WTC11 (cell line): Measurements from ENCODE around the gene TTC24. TPM values are rescaled to one million over a fixed set of nuclear protein-coding genes. Genes with fewer than 3 reads are reported as not detected.

ENCODE experiments used
- ATF1 ChIP-seq: sonication (generic); formaldehyde crosslinking; IDR thresholded peaks from 2 replicates; pipeline ENCODE4 v1.8.1; 2023; ENCODE audit warnings: mild to moderate bottlenecking, moderate library complexity, missing genetic modification reagents
- CREB1 ChIP-seq: sonication (generic); formaldehyde crosslinking; IDR thresholded peaks from 2 replicates; pipeline ENCODE4 v1.8.0; 2023; ENCODE audit warnings: mild to moderate bottlenecking, missing genetic modification reagents
- EMX1 ChIP-seq: fragments of 250-450 bp; sonication (Bioruptor Pico); IDR thresholded peaks from 2 replicates; pipeline ENCODE4 v1.8.0; 2021; ENCODE audit warnings: mild to moderate bottlenecking
- FOXJ3 ChIP-seq: sonication (generic); formaldehyde crosslinking; IDR thresholded peaks from 2 replicates; pipeline ENCODE4 v1.9.0; 2021; ENCODE audit warnings: missing genetic modification reagents, mild to moderate bottlenecking, borderline replicate concordance
- GRHL2 ChIP-seq: fragments of 250-450 bp; sonication (Bioruptor Pico); IDR thresholded peaks from 2 replicates; pipeline ENCODE4 v1.8.0; 2022; ENCODE audit warnings: mild to moderate bottlenecking, moderate library complexity; ENCODE audit not compliant: insufficient replicate concordance, severe bottlenecking
- GTF2I ChIP-seq: fragments of 250-450 bp; sonication (Bioruptor Pico); conservative IDR thresholded peaks from 2 replicates; pipeline ENCODE4 v1.4.0; 2021; ENCODE audit warnings: mild to moderate bottlenecking
- HMGA2 ChIP-seq: fragments of 250-450 bp; sonication (Bioruptor Pico); IDR thresholded peaks from 2 replicates; pipeline ENCODE4 v1.4.0; 2021; ENCODE audit warnings: mild to moderate bottlenecking, moderate library complexity
- JAZF1 ChIP-seq: fragments of 250-450 bp; sonication (Bioruptor Pico); IDR thresholded peaks from 2 replicates; pipeline ENCODE4 v1.9.0; 2021; ENCODE audit warnings: moderate library complexity, mild to moderate bottlenecking, inconsistent platforms
- NR2C2 ChIP-seq: sonication (generic); formaldehyde crosslinking; IDR thresholded peaks from 2 replicates; pipeline ENCODE4 v1.8.0; 2022; ENCODE audit warnings: mild to moderate bottlenecking, missing genetic modification reagents
- PRRX2 ChIP-seq: fragments of 250-450 bp; sonication (Bioruptor Pico); IDR thresholded peaks from 2 replicates; pipeline ENCODE4 v1.8.0; 2021; ENCODE audit warnings: mild to moderate bottlenecking
- RELA ChIP-seq: sonication (generic); formaldehyde crosslinking; IDR thresholded peaks from 2 replicates; pipeline ENCODE4 v1.8.1; 2022; ENCODE audit warnings: missing genetic modification reagents, mild to moderate bottlenecking, borderline replicate concordance
- TCF7 ChIP-seq: sonication (generic); formaldehyde crosslinking; IDR thresholded peaks from 2 replicates; pipeline ENCODE4 v1.8.0; 2022; ENCODE audit warnings: mild to moderate bottlenecking, low read depth, missing genetic modification reagents, moderate library complexity
- TP53 ChIP-seq: sonication (generic); formaldehyde crosslinking; IDR thresholded peaks from 2 replicates; pipeline ENCODE4 v1.8.1; 2023; ENCODE audit warnings: mild to moderate bottlenecking, missing genetic modification reagents
- ZNF423 ChIP-seq: fragments of 250-450 bp; sonication (Bioruptor Pico); IDR thresholded peaks from 2 replicates; pipeline ENCODE4 v2.1.2; 2022; ENCODE audit warnings: mild to moderate bottlenecking, moderate library complexity
- total RNA-seq: library from RNA; stranded (reverse); gene quantifications from 3 replicates; pipeline ENCODE4 v1.2.3, GENCODE V29; 2021
- TF ChIP-seq, protein P1 (sequence below): fragments of 250-450 bp; sonication (Bioruptor Pico); conservative IDR thresholded peaks from 2 replicates; pipeline ENCODE4 v1.9.0; 2021; ENCODE audit warnings: mild to moderate bottlenecking
- TF ChIP-seq, protein P2 (sequence below): sonication (generic); formaldehyde crosslinking; IDR thresholded peaks from 2 replicates; pipeline ENCODE4 v1.8.1; 2023; ENCODE audit warnings: mild to moderate bottlenecking, missing genetic modification reagents, moderate library complexity
- TF ChIP-seq, protein P3 (sequence below): sonication (generic); formaldehyde crosslinking; IDR thresholded peaks from 2 replicates; pipeline ENCODE4 v1.8.0; 2023; ENCODE audit warnings: missing genetic modification reagents, mild to moderate bottlenecking, borderline replicate concordance
- TF ChIP-seq, protein P4 (sequence below): sonication (generic); formaldehyde crosslinking; IDR thresholded peaks from 2 replicates; pipeline ENCODE4 v1.8.0; 2022; ENCODE audit warnings: mild to moderate bottlenecking, missing genetic modification reagents
- TF ChIP-seq, protein P5 (sequence below): sonication (generic); formaldehyde crosslinking; IDR thresholded peaks from 2 replicates; pipeline ENCODE4 v1.8.1; 2023; ENCODE audit warnings: mild to moderate bottlenecking, missing genetic modification reagents, borderline replicate concordance
- TF ChIP-seq, protein P6 (sequence below): sonication (generic); formaldehyde crosslinking; conservative IDR thresholded peaks from 2 replicates; pipeline ENCODE4 v1.8.1; 2023; ENCODE audit warnings: mild to moderate bottlenecking, low read depth, missing genetic modification reagents, moderate library complexity
- TF ChIP-seq, protein P7 (sequence below): sonication (generic); formaldehyde crosslinking; IDR thresholded peaks from 2 replicates; pipeline ENCODE4 v1.8.1; 2023; ENCODE audit warnings: mild to moderate bottlenecking, missing genetic modification reagents, moderate library complexity
- TF ChIP-seq, protein P8 (sequence below): fragments of 250-450 bp; sonication (Bioruptor Pico); IDR thresholded peaks from 2 replicates; pipeline ENCODE4 v1.9.0; 2021; ENCODE audit warnings: moderate library complexity, mild to moderate bottlenecking, inconsistent platforms, borderline replicate concordance

TTC24 gene
- total RNA-seq, 1 experiment from 2014 or later, result 0.20 TPM

DNA sequence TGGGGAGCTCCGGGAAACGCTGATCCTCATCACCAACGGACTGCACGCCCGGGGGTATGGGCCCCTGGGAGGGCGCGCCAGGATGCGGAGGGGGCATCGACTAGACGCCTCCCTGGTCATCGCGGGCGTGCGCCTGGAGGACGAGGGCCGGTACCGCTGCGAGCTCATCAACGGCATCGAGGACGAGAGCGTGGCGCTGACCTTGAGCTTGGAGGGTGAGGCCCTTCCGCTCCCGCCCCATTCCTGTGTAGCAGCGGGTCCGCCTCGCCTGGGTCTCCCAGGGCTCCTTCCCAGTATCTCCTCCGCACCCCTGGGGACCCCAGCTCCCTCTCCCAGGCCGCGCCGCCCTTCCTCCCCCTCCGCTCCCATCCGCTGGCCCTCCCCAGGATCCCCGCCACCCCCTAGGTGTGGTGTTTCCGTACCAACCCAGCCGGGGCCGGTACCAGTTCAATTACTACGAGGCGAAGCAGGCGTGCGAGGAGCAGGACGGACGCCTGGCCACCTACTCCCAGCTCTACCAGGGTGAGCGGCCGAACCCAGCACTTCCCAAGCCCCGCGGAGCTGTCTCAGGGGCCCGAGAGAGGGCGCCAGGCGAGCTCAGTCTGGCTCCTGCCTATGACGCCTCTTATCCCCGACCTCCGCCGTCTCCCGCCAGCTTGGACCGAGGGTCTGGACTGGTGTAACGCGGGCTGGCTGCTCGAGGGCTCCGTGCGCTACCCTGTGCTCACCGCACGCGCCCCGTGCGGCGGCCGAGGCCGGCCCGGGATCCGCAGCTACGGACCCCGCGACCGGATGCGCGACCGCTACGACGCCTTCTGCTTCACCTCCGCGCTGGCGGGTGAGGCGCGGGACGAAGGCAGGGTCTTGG lies 44.7 kb downstream of the TTC24 start (continued):
- TF ChIP-seq, protein P1, sequence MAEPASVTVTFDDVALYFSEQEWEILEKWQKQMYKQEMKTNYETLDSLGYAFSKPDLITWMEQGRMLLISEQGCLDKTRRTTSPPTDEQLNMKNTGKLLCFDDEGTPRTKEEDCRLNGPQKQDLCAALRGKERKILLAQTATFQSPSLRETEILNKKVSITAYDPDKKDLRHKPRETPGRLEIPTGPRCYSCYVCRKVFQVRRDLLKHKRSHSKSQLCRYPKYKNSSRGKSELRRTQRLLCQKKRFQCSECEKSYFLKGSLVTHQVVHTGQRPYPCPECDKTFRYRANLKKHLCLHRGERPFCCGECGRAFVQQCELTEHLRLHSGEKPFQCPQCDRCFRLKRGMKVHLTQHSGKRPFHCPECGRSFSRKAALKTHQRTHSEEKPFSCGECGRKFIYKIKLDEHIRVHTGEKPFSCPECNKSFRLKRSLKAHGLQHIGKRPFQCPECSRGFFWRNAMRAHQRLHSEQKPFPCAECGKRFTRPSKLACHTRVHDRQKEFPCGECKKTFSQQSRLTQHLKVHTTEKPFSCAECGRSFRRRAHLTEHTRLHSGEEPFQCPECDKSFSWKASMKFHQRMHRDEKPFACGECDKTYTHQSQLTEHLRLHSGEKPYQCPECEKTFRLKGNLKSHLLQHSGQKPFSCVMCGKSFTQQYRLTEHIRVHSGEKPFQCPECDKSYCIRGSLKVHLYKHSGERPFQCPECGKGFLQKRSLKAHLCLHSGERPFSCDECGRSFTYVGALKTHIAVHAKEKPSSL, result no peak
- TF ChIP-seq JAZF1 (CRISPR knock-in tag), result no peak
- TF ChIP-seq ATF1 (CRISPR knock-in tag), result 0 out of 2 replicates have a peak, but pooled peaks have one; percentile 70
- TF ChIP-seq GTF2I (CRISPR knock-in tag), result no peak
- TF ChIP-seq RELA, result 0 out of 2 replicates have a peak, but pooled peaks have one; percentile 42
- no peak for TF ChIP-seq PRRX2 (CRISPR knock-in tag)
- TF ChIP-seq EMX1 (CRISPR knock-in tag), result no peak
- TF ChIP-seq FOXJ3 (CRISPR knock-in tag), result no peak
- TF ChIP-seq, protein P2, sequence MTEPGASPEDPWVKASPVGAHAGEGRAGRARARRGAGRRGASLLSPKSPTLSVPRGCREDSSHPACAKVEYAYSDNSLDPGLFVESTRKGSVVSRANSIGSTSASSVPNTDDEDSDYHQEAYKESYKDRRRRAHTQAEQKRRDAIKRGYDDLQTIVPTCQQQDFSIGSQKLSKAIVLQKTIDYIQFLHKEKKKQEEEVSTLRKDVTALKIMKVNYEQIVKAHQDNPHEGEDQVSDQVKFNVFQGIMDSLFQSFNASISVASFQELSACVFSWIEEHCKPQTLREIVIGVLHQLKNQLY (CRISPR knock-in tag), result no peak
- no peak for TF ChIP-seq ZNF423 (CRISPR knock-in tag)
- TF ChIP-seq, protein P3, sequence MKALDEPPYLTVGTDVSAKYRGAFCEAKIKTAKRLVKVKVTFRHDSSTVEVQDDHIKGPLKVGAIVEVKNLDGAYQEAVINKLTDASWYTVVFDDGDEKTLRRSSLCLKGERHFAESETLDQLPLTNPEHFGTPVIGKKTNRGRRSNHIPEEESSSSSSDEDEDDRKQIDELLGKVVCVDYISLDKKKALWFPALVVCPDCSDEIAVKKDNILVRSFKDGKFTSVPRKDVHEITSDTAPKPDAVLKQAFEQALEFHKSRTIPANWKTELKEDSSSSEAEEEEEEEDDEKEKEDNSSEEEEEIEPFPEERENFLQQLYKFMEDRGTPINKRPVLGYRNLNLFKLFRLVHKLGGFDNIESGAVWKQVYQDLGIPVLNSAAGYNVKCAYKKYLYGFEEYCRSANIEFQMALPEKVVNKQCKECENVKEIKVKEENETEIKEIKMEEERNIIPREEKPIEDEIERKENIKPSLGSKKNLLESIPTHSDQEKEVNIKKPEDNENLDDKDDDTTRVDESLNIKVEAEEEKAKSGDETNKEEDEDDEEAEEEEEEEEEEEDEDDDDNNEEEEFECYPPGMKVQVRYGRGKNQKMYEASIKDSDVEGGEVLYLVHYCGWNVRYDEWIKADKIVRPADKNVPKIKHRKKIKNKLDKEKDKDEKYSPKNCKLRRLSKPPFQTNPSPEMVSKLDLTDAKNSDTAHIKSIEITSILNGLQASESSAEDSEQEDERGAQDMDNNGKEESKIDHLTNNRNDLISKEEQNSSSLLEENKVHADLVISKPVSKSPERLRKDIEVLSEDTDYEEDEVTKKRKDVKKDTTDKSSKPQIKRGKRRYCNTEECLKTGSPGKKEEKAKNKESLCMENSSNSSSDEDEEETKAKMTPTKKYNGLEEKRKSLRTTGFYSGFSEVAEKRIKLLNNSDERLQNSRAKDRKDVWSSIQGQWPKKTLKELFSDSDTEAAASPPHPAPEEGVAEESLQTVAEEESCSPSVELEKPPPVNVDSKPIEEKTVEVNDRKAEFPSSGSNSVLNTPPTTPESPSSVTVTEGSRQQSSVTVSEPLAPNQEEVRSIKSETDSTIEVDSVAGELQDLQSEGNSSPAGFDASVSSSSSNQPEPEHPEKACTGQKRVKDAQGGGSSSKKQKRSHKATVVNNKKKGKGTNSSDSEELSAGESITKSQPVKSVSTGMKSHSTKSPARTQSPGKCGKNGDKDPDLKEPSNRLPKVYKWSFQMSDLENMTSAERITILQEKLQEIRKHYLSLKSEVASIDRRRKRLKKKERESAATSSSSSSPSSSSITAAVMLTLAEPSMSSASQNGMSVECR (CRISPR knock-in tag), result no peak; the same call in 1 of the 2 replicates
- no peak for TF ChIP-seq TP53 (CRISPR knock-in tag)
- TF ChIP-seq, protein P4, sequence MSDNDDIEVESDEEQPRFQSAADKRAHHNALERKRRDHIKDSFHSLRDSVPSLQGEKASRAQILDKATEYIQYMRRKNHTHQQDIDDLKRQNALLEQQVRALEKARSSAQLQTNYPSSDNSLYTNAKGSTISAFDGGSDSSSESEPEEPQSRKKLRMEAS (CRISPR knock-in tag), result peak; percentile 79; the same call in 1 of the 2 replicates
- TF ChIP-seq, protein P5, sequence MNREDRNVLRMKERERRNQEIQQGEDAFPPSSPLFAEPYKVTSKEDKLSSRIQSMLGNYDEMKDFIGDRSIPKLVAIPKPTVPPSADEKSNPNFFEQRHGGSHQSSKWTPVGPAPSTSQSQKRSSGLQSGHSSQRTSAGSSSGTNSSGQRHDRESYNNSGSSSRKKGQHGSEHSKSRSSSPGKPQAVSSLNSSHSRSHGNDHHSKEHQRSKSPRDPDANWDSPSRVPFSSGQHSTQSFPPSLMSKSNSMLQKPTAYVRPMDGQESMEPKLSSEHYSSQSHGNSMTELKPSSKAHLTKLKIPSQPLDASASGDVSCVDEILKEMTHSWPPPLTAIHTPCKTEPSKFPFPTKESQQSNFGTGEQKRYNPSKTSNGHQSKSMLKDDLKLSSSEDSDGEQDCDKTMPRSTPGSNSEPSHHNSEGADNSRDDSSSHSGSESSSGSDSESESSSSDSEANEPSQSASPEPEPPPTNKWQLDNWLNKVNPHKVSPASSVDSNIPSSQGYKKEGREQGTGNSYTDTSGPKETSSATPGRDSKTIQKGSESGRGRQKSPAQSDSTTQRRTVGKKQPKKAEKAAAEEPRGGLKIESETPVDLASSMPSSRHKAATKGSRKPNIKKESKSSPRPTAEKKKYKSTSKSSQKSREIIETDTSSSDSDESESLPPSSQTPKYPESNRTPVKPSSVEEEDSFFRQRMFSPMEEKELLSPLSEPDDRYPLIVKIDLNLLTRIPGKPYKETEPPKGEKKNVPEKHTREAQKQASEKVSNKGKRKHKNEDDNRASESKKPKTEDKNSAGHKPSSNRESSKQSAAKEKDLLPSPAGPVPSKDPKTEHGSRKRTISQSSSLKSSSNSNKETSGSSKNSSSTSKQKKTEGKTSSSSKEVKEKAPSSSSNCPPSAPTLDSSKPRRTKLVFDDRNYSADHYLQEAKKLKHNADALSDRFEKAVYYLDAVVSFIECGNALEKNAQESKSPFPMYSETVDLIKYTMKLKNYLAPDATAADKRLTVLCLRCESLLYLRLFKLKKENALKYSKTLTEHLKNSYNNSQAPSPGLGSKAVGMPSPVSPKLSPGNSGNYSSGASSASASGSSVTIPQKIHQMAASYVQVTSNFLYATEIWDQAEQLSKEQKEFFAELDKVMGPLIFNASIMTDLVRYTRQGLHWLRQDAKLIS (CRISPR knock-in tag), result no peak
- no peak for TF ChIP-seq TCF7 (CRISPR knock-in tag)
- TF ChIP-seq NR2C2, result no peak; the same call in 1 of the 2 replicates
- TF ChIP-seq CREB1 (CRISPR knock-in tag), result no peak; the same call in 1 of the 2 replicates
- TF ChIP-seq, protein P6, sequence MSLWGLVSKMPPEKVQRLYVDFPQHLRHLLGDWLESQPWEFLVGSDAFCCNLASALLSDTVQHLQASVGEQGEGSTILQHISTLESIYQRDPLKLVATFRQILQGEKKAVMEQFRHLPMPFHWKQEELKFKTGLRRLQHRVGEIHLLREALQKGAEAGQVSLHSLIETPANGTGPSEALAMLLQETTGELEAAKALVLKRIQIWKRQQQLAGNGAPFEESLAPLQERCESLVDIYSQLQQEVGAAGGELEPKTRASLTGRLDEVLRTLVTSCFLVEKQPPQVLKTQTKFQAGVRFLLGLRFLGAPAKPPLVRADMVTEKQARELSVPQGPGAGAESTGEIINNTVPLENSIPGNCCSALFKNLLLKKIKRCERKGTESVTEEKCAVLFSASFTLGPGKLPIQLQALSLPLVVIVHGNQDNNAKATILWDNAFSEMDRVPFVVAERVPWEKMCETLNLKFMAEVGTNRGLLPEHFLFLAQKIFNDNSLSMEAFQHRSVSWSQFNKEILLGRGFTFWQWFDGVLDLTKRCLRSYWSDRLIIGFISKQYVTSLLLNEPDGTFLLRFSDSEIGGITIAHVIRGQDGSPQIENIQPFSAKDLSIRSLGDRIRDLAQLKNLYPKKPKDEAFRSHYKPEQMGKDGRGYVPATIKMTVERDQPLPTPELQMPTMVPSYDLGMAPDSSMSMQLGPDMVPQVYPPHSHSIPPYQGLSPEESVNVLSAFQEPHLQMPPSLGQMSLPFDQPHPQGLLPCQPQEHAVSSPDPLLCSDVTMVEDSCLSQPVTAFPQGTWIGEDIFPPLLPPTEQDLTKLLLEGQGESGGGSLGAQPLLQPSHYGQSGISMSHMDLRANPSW, result no peak
- TF ChIP-seq GRHL2, result no peak
- no peak for TF ChIP-seq HMGA2 (CRISPR knock-in tag)
- TF ChIP-seq, protein P7, sequence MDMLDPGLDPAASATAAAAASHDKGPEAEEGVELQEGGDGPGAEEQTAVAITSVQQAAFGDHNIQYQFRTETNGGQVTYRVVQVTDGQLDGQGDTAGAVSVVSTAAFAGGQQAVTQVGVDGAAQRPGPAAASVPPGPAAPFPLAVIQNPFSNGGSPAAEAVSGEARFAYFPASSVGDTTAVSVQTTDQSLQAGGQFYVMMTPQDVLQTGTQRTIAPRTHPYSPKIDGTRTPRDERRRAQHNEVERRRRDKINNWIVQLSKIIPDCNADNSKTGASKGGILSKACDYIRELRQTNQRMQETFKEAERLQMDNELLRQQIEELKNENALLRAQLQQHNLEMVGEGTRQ (CRISPR knock-in tag), result no peak
- TF ChIP-seq, protein P8, sequence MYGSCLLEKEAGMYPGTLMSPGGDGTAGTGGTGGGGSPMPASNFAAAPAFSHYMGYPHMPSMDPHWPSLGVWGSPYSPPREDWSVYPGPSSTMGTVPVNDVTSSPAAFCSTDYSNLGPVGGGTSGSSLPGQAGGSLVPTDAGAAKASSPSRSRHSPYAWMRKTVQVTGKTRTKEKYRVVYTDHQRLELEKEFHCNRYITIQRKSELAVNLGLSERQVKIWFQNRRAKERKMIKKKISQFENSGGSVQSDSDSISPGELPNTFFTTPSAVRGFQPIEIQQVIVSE (CRISPR knock-in tag), result no peak
